GM18526 (cell line): ENCODE measurements around the gene TRPM7.

Experiments used
- POLR2A ChIP-seq: IDR thresholded peaks from 3 replicates; pipeline ENCODE4 v1.6.1; 2011; ENCODE audit not compliant: insufficient read length; ENCODE audit errors: extremely low read depth

Gene TRPM7

GRCh38 chr15:50544368-50544767 is 142.2 kb downstream of the TRPM7 start:
- TF ChIP-seq POLR2A: no peak

- TF ChIP-seq POLR2A: no peak
These were observed 143.0 kb downstream of the TRPM7 start for GRCh38 chr15:50543556-50543955.

- TF ChIP-seq POLR2A: no peak
These were observed 143.7 kb downstream of the TRPM7 start for GRCh38 chr15:50542887-50543210.

- no peak for TF ChIP-seq POLR2A
These were observed 154.8 kb downstream of the TRPM7 start for GRCh38 chr15:50531766-50532165.

- no peak for TF ChIP-seq POLR2A
These were observed 155.4 kb downstream of the TRPM7 start for GRCh38 chr15:50531163-50531562.

- no peak for TF ChIP-seq POLR2A
These were observed 162.7 kb downstream of the TRPM7 start for GRCh38 chr15:50523851-50524251.

GRCh38 chr15:50519740-50520425 is 166.7 kb downstream of the TRPM7 start:
- TF ChIP-seq POLR2A: no peak

- no peak for TF ChIP-seq POLR2A
These were observed 173.6 kb downstream of the TRPM7 start for GRCh38 chr15:50513001-50513400.
